GM21390 (cell line): ENCODE results near the gene ABHD15.

Source experiments
- ATAC-seq: cut with Tn5 transposase; IDR thresholded peaks from one replicate; pipeline ENCODE4 v1.9.1; 2021; ENCODE audit not compliant: unreplicated experiment

The ABHD15 gene

GRCh38 chr17:29595107-29595942 is 28.5 kb upstream of the ABHD15 start:
- no peak for ATAC-seq

GRCh38 chr17:29594519-29595090 is 27.8 kb upstream of the ABHD15 start:
- ATAC-seq: no peak

- ATAC-seq: no peak
These were observed 27.0 kb upstream of the ABHD15 start for GRCh38 chr17:29593591-29594518.

GRCh38 chr17:29592850-29593551 is 26.2 kb upstream of the ABHD15 start, which contains the start of gene ANKRD13B:
ANKRD13B (plus strand) TSS chr17:29593132; CDS start chr17:29593622, 490 bp downstream.
- no peak for ATAC-seq

GRCh38 chr17:29591737-29592608 is 25.1 kb upstream of the ABHD15 start:
- no peak for ATAC-seq

GRCh38 chr17:29591146-29591736 is 24.4 kb upstream of the ABHD15 start:
- ATAC-seq: no peak

GRCh38 chr17:29590411-29591145 is 23.7 kb upstream of the ABHD15 start:
- no peak for ATAC-seq

GRCh38 chr17:29589524-29590410 is 22.9 kb upstream of the ABHD15 start, which contains the start of gene GIT1:
GIT1 (minus strand) TSS chr17:29589648; CDS start chr17:29589378, 270 bp downstream.
- peak; percentile 50 for ATAC-seq

GRCh38 chr17:29588562-29589411 is 21.9 kb upstream of the ABHD15 start:
- peak; percentile 12 for ATAC-seq

- no peak for ATAC-seq
These were observed 21.3 kb upstream of the ABHD15 start for GRCh38 chr17:29588017-29588561.

- no peak for ATAC-seq
These were observed 20.8 kb upstream of the ABHD15 start for GRCh38 chr17:29587591-29587990.

GRCh38 chr17:29586676-29587469 is 20.0 kb upstream of the ABHD15 start:
- no peak for ATAC-seq

GRCh38 chr17:29585080-29585751 is 18.4 kb upstream of the ABHD15 start:
- ATAC-seq: no peak

- no peak for ATAC-seq
These were observed 17.7 kb upstream of the ABHD15 start for GRCh38 chr17:29584452-29585079.
